ENCODE results near the gene LRRTM3. TPM values are rescaled to one million over a fixed set of nuclear protein-coding genes. Genes with fewer than 3 reads are reported as not detected.

LRRTM3 gene
- polyA plus RNA-seq, 2 of the 4 experiments (the other 2 are of a cell fraction): not detected

DNA sequence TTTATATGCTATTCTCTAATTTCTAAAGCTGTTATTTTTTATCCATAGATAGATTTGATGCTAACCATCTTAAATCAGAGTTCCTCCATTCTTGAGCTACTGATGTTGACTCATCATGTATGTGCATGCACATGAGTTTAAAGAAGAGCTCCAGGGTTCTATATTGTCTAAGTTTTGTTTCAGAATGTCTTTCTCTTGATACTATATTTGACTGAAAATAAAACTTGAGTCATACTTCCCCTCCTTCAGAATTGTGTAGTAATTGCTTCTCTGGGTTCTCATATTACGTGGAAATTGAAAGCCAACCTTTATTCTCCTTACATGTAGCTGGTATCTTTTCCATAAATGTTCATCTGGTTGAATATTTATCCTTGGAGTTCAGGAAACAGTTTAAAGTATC, 89.4 kb downstream of the LRRTM3 start:
- POLR2A ChIA-PET: no interaction called here
- CTCF ChIA-PET: no interaction called here

DNA sequence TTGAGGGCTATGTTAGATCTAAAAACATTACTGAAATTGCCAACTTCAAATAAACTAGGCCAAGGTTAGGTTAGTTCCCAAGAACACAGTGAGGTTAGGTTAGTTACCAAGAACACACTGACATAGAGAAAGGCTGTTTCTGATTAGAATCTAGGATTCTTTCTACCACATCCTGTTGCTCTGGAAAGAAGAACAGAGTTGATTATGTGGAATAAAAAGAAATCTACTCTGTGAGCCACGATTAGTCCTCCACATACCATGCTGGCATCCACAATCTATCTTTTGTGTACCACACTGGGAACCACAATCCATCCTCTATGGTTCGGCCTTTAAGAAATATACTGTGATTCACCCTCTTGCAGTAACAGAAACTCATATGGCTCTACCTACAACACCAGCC, 91.4 kb downstream of the LRRTM3 start:
- WGBS (ENCODE audit: missing lambda C conversion rate): 36% methylated on average over 2 of the region's 2 CpGs
- H3K4me2 ChIP-seq: no peak overlapping the region
- ChIA-PET POLR2A (no interaction called here), CTCF (no interaction called here)
- no peak for TF ChIP-seq KDM5A (IDR thresholded peaks at IDR 0.05)
- TF ChIP-seq TP53 (CRISPR knock-in tag; IDR thresholded peaks at IDR 0.05): no peak
- no peak for TF ChIP-seq EHMT2 (IDR thresholded peaks at IDR 0.05; ENCODE audit: low read depth)
- TF ChIP-seq CHD4 (IDR thresholded peaks at IDR 0.05; ENCODE audit: borderline replicate concordance): no peak
- no peak for TF ChIP-seq NPAS2 (CRISPR knock-in tag; IDR thresholded peaks at IDR 0.05; ENCODE audit: borderline replicate concordance)
- no peak for TF ChIP-seq EP300 (IDR thresholded peaks at IDR 0.05)
- no peak for TF ChIP-seq SMC3 (IDR thresholded peaks at IDR 0.05)
- TF ChIP-seq FOSB (CRISPR knock-in tag; IDR thresholded peaks at IDR 0.05): no peak
- no peak for ATAC-seq
- H3K4me1 ChIP-seq: no peaks in the 10 kb centered on the region
- no peak overlapping the region for H3K27ac ChIP-seq
- FAIRE-seq: no peak
- no peak for DNase-seq (ENCODE audit: low read depth in 1 of 2, low spot score in 1 of 2)
- H3K4me3 ChIP-seq: no peak overlapping the region
- H3K9me3 ChIP-seq: no peaks in the 10 kb centered on the region

More for the DNA sequence above, 89.4 kb downstream of the LRRTM3 start:
- Histone ChIP-seq H3K4me1 (no peaks in the 10 kb centered on the region), H3K27ac (no peak overlapping the region), H3K4me3 (no peak overlapping the region), H3K4me2 (no peak overlapping the region), H3K9me3 (no peaks in the 10 kb centered on the region)
- WGBS (ENCODE audit: missing lambda C conversion rate): 2% methylated on average over 1 of the region's 1 CpG
- DNase-seq (ENCODE audit: low read depth in 1 of 2, low spot score in 1 of 2) (no peak), ATAC-seq (no peak), FAIRE-seq (no peak)
- TF ChIP-seq JUN (IDR thresholded peaks at IDR 0.05): no peak
- no peak for TF ChIP-seq POLR2A (IDR thresholded peaks at IDR 0.05; ENCODE audit: low read length)
- no peak for TF ChIP-seq ZNF302 (CRISPR knock-in tag; IDR thresholded peaks at IDR 0.05)
- TF ChIP-seq TP53 (CRISPR knock-in tag; IDR thresholded peaks at IDR 0.05): no peak
- no peak for TF ChIP-seq KDM5A (IDR thresholded peaks at IDR 0.05)
- no peak for TF ChIP-seq REST (IDR thresholded peaks at IDR 0.05)
- TF ChIP-seq, protein P1, sequence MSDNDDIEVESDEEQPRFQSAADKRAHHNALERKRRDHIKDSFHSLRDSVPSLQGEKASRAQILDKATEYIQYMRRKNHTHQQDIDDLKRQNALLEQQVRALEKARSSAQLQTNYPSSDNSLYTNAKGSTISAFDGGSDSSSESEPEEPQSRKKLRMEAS (IDR thresholded peaks at IDR 0.05): no peak
- no peak for TF ChIP-seq NR3C1 (IDR thresholded peaks at IDR 0.05)
- TF ChIP-seq BCL3 (IDR thresholded peaks at IDR 0.05): no peak
- TF ChIP-seq RAD21 (conservative IDR thresholded peaks at IDR 0.05 in 1 of 2, IDR thresholded peaks at IDR 0.05 in 1 of 2): no peak
- TF ChIP-seq MAZ (IDR thresholded peaks at IDR 0.05; ENCODE audit: borderline replicate concordance, low read depth, low read length): no peak
- no peak for TF ChIP-seq FOXS1 (CRISPR knock-in tag; IDR thresholded peaks at IDR 0.05)

DNA sequence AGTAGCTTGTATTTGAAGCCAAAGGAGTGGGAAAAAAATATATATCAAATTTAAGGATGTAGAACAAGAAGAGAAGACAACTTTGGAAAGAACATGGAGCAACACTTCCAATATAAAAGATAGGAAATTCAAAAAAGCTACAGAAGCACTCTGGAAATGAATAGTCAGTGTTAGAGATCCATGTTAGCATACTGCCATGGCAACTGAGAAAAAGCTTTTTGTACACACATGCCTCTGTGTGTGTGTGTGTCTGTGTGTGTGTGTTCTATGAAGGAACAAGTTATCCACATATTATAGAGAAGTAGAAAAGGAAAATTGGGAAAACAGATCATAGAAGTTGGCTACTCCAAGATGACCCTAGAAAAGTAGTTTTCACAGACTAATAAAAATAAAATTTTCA, 96.3 kb downstream of the LRRTM3 start:
- Histone ChIP-seq H3K4me2 (no peak overlapping the region), H3K4me1 (no peaks in the 10 kb centered on the region), H3K4me3 (no peak overlapping the region), H3K27ac (no peak overlapping the region), H3K9me3 (no peaks in the 10 kb centered on the region)
- POLR2A ChIA-PET: no interaction called here
- ATAC-seq: no peak
- no peak for DNase-seq (ENCODE audit: low read depth in 1 of 2, low spot score in 1 of 2)
- CTCF ChIA-PET: no interaction called here
- no peak for FAIRE-seq
- TF ChIP-seq BCL3 (IDR thresholded peaks at IDR 0.05) (no peak), ZFP36 (IDR thresholded peaks at IDR 0.05; ENCODE audit: borderline replicate concordance, partially characterized antibody) (no peak), BHLHE40 (IDR thresholded peaks at IDR 0.05; ENCODE audit: low read depth, low read length) (no peak), RNF2 (IDR thresholded peaks at IDR 0.05; ENCODE audit: borderline replicate concordance, low read depth) (no peak), FOXS1 (CRISPR knock-in tag; IDR thresholded peaks at IDR 0.05) (no peak), RARB (CRISPR knock-in tag; IDR thresholded peaks at IDR 0.05) (no peak), ELK1 (IDR thresholded peaks at IDR 0.05; ENCODE audit: low read depth, low read length) (no peak), HDAC2 (IDR thresholded peaks at IDR 0.05) (no peak), RAD21 (conservative IDR thresholded peaks at IDR 0.05 in 1 of 2, IDR thresholded peaks at IDR 0.05 in 1 of 2) (no peak)
- TF ChIP-seq, protein P1 (IDR thresholded peaks at IDR 0.05): no peak
- TF ChIP-seq, protein P2, sequence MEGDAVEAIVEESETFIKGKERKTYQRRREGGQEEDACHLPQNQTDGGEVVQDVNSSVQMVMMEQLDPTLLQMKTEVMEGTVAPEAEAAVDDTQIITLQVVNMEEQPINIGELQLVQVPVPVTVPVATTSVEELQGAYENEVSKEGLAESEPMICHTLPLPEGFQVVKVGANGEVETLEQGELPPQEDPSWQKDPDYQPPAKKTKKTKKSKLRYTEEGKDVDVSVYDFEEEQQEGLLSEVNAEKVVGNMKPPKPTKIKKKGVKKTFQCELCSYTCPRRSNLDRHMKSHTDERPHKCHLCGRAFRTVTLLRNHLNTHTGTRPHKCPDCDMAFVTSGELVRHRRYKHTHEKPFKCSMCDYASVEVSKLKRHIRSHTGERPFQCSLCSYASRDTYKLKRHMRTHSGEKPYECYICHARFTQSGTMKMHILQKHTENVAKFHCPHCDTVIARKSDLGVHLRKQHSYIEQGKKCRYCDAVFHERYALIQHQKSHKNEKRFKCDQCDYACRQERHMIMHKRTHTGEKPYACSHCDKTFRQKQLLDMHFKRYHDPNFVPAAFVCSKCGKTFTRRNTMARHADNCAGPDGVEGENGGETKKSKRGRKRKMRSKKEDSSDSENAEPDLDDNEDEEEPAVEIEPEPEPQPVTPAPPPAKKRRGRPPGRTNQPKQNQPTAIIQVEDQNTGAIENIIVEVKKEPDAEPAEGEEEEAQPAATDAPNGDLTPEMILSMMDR (IDR thresholded peaks at IDR 0.05): no peak
